Type B pancreatic cell (in vitro differentiated cells): ENCODE data around the gene AOPEP. TPM values are rescaled to one million over a fixed set of nuclear protein-coding genes. Genes with fewer than 3 reads are reported as not detected.

Experiments used
- DNase-seq: peaks from one replicate; pipeline ENCODE4 v3.0.0; 2021; ENCODE audit warnings: mixed read lengths; ENCODE audit not compliant: unreplicated experiment; ENCODE audit errors: extremely low spot score
- H3K27ac Mint-ChIP-seq: 2 replicates; pipeline ENCODE4 v1.8.0; 2021; ENCODE audit warnings: mild to moderate bottlenecking, mixed read lengths
- H3K27me3 Mint-ChIP-seq: 2 replicates; pipeline ENCODE4 v1.8.0; 2021; ENCODE audit warnings: mixed read lengths
- H3K36me3 Mint-ChIP-seq: 2 replicates; pipeline ENCODE4 v1.8.0; 2021; ENCODE audit warnings: mixed read lengths
- H3K4me1 Mint-ChIP-seq: one replicate; pipeline ENCODE4 v1.8.0; 2021; ENCODE audit warnings: mixed read lengths; ENCODE audit not compliant: unreplicated experiment
- H3K4me3 Mint-ChIP-seq: 2 replicates; pipeline ENCODE4 v1.8.0; 2021; ENCODE audit warnings: mild to moderate bottlenecking, mixed read lengths
- H3K9me3 Mint-ChIP-seq: 2 replicates; pipeline ENCODE4 v1.8.0; 2021; ENCODE audit warnings: mixed read lengths
- CTCF ChIP-seq: fragments of 200-600 bp; sonication (generic); conservative IDR thresholded peaks from 2 replicates; pipeline ENCODE4 v1.5.0; 2021; ENCODE audit warnings: antibody characterized with exemption, mild to moderate bottlenecking
- total RNA-seq: library from RNA; stranded (reverse); gene quantifications from 2 replicates; pipeline ENCODE4 v1.2.1, GENCODE V29; 2021; ENCODE audit warnings: low replicate concordance

The AOPEP gene
- total RNA-seq, 1 donor from 2014 or later = 89.3 TPM

GRCh38 chr9:95021166-95021886 is 294.8 kb downstream of the AOPEP start:
- H3K9me3 Mint-ChIP-seq = no peaks in the 10 kb centered on the region
- DNase-seq = no peak
- no peaks in the 10 kb centered on the region for H3K27me3 Mint-ChIP-seq
- peaks cover 62% of the 10 kb centered on the region for H3K4me1 Mint-ChIP-seq
- H3K4me3 Mint-ChIP-seq = no peak overlapping the region
- H3K27ac Mint-ChIP-seq = peak overlapping the region; percentile 47
- H3K36me3 Mint-ChIP-seq = peaks cover 58% of the 10 kb centered on the region
- no peak for TF ChIP-seq CTCF

GRCh38 chr9:95022657-95023056 is 296.2 kb downstream of the AOPEP start:
- no peak for DNase-seq
- Mint-ChIP-seq H3K9me3 (no peaks in the 10 kb centered on the region), H3K4me3 (peak overlapping the region; percentile 44), H3K4me1 (peaks cover 64% of the 10 kb centered on the region), H3K27me3 (no peaks in the 10 kb centered on the region), H3K36me3 (peaks cover 57% of the 10 kb centered on the region), H3K27ac (peak overlapping the region; percentile 91)
- no peak for TF ChIP-seq CTCF

- no peak for DNase-seq
- Mint-ChIP-seq H3K4me1 (peaks cover 64% of the 10 kb centered on the region), H3K27ac (peak overlapping the region; percentile 91), H3K9me3 (no peaks in the 10 kb centered on the region), H3K36me3 (peaks cover 49% of the 10 kb centered on the region), H3K27me3 (no peaks in the 10 kb centered on the region), H3K4me3 (peak overlapping the region; percentile 44)
- TF ChIP-seq CTCF = no peak
These were observed 296.9 kb downstream of the AOPEP start for GRCh38 chr9:95023217-95024003.

GRCh38 chr9:95024097-95024671 is 297.7 kb downstream of the AOPEP start:
- DNase-seq = no peak
- Mint-ChIP-seq H3K4me3 (peak overlapping the region; percentile 53), H3K27me3 (no peaks in the 10 kb centered on the region), H3K9me3 (no peaks in the 10 kb centered on the region), H3K4me1 (peaks cover 67% of the 10 kb centered on the region), H3K36me3 (peaks cover 44% of the 10 kb centered on the region), H3K27ac (peak overlapping the region; percentile 91)
- TF ChIP-seq CTCF = no peak

GRCh38 chr9:95025213-95026147 is 299.0 kb downstream of the AOPEP start:
- Mint-ChIP-seq H3K4me3 (peak overlapping the region; percentile 40), H3K4me1 (peaks cover 78% of the 10 kb centered on the region), H3K27ac (peak overlapping the region; percentile 91), H3K36me3 (peaks cover 32% of the 10 kb centered on the region), H3K27me3 (no peaks in the 10 kb centered on the region), H3K9me3 (no peaks in the 10 kb centered on the region)
- no peak for DNase-seq
- TF ChIP-seq CTCF = peak; percentile 61
